Measurements from ENCODE around the gene BUD31. TPM values are rescaled to one million over a fixed set of nuclear protein-coding genes. Genes with fewer than 3 reads are reported as not detected.

BUD31 gene
- total and polyA plus RNA-seq, 2 of the 4 experiments (the other 2 are of a cell fraction) = 72.6 to 97.2 TPM

DNA sequence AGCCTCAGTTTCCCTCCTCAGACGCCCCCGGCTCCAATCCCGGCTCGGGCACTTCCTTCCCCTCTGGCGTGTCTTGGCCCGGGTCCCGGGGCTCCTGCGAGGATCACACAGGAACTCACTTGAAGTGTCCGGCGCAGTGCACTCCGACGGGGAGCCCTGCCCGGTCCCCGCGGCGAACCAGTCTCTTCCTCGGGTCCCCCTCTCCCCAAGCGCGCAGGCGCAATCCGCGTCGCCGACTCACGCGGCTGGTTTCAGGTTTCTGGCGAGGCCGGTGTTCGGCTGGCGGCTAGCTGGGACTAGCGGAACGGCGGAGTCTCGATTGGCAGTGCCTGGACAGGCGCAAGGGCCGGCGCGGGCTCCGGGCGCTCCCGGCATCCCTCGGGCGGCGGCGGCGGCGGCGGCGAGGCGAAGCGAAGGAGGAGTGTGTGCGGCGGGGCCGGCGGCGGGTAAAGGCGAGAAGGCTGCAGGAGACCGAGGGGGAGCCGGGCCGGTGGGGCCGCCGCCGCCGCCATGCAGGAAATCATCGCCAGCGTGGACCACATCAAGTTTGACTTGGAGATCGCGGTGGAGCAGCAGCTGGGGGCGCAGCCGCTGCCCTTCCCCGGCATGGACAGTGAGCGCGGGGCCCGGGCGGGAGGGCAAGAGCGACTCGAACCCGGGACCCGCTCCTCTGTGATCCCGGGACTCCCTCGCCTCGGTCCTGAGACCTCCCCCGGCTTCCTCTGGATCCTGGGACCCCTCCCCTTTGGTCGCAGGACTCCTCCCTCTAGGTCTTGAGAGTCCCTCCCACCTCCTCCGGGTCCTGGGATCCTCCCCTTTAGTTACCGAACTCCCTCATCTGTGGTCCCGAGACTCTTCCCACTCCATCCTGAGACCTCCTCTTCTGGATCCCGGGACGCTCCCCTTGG is 30.1 kb downstream of the BUD31 start, which contains the start of the genes CPSF4 and PTCD1:
Gene CPSF4, plus strand, starts transcription at position 371 of the 908 bp plus-strand sequence. Its CDS starts 140 bp downstream, at position 511.
Gene PTCD1, minus strand, starts transcription at position 226 of the 908 bp plus-strand sequence. CDS start 3,556 bp downstream, outside the sequence.
- H3K56ac ChIP-seq (ENCODE audit: extremely low read depth, insufficient read depth, low read length) = peak within 1 kb of the TSS; percentile 74
- no peak within 1 kb of the TSS; the same call in 1 of the 2 replicates for H3K18ac ChIP-seq (ENCODE audit: low read depth, low read length)
- H4K20me1 ChIP-seq (ENCODE audit: insufficient read depth, low read length) = peaks cover 16% of the 10 kb centered on the region
- no TSS peak for BruUV-seq (replicated peaks)
- peak within 1 kb of the TSS; percentile 80 for H3K27ac ChIP-seq (ENCODE audit: insufficient read depth, low read length)
- peaks cover 23 to 52% of the 10 kb centered on the region in 2 experiments for H3K79me1 ChIP-seq (ENCODE audit: low read depth in 1 of 2, low read length in 2 of 2)
- ChIA-PET POLR2A (ENCODE audit: unreplicated experiment) (interaction anchor here (0.8 to 1.0 kb wide), 2 partner anchors 30 to 1194 kb away, joined by 4 to 6 read pairs; partner anchors contain the start of genes BUD31 and PDAP1), CTCF (no interaction called here)
- H3K9me1 ChIP-seq (ENCODE audit: insufficient read depth, low read length) = 0 out of 2 replicates have a peak, but pooled peaks cover 10% of the 10 kb centered on the region
- peak within 1 kb of the TSS; percentile 89 for H3K4me2 ChIP-seq (ENCODE audit: low read depth, low read length)
- peak within 1 kb of the TSS; percentile 89 for H2AK9ac ChIP-seq (replicated peaks; ENCODE audit: low read depth, low read length, poor library complexity)
- intact Hi-C loops (cut with micrococcal nuclease) (no loop called here), in situ Hi-C loops (cut with MboI; ENCODE audit: low sequenced_read_pairs) (no loop called here), dilution Hi-C loops (cut with HindIII; ENCODE audit: low sequenced_read_pairs, unreplicated experiment) (no loop called here)
- peak within 1 kb of the TSS; percentile 97 for H2AFZ ChIP-seq (replicated peaks; ENCODE audit: low read length, poor library complexity)
- DNase-seq (peak; percentile 94), ATAC-seq (ENCODE audit: low read depth) (peak; percentile 94)
- peak within 1 kb of the TSS; percentile 85 for H3K4me3 ChIP-seq (ENCODE audit: insufficient read depth, low read depth, low read length)
- peak within 1 kb of the TSS; percentile 28; the same call in 1 of the 2 replicates for H4K5ac ChIP-seq (ENCODE audit: low read depth, low read length)
- peak; percentile 67; the same call in 1 of the 2 replicates for TF ChIP-seq MXI1 (IDR thresholded peaks at IDR 0.05; ENCODE audit: borderline replicate concordance, low read depth, low read length)
- TF ChIP-seq RAD21 (IDR thresholded peaks at IDR 0.05; ENCODE audit: low read length) = no peak
- peak; percentile 90 for TF ChIP-seq BHLHE40 (IDR thresholded peaks at IDR 0.05; ENCODE audit: low read depth, low read length)
- TF ChIP-seq, protein P1, sequence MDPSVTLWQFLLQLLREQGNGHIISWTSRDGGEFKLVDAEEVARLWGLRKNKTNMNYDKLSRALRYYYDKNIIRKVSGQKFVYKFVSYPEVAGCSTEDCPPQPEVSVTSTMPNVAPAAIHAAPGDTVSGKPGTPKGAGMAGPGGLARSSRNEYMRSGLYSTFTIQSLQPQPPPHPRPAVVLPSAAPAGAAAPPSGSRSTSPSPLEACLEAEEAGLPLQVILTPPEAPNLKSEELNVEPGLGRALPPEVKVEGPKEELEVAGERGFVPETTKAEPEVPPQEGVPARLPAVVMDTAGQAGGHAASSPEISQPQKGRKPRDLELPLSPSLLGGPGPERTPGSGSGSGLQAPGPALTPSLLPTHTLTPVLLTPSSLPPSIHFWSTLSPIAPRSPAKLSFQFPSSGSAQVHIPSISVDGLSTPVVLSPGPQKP (IDR thresholded peaks at IDR 0.05; ENCODE audit: borderline replicate concordance, low read depth, low read length) = no peak
- TF ChIP-seq POLR2A (IDR thresholded peaks at IDR 0.05; ENCODE audit: low read depth, low read length) = peak; percentile 41; the same call in 1 of the 2 replicates
- peak within 1 kb of the TSS; percentile 86 for H3K14ac ChIP-seq (replicated peaks; ENCODE audit: low read depth, low read length)
- H4K8ac ChIP-seq (ENCODE audit: low read depth in 2 of 2, low read length in 2 of 2) = peak within 1 kb of the TSS; percentile 40 to 82; a peak in 3 of 4 replicates
- H3K9me3 ChIP-seq (ENCODE audit: control insufficient read depth, insufficient read depth, low read length) = no peaks in the 10 kb centered on the region
- H3K4me1 ChIP-seq (ENCODE audit: control insufficient read depth, insufficient read depth, low read length) = peaks cover 6% of the 10 kb centered on the region
- no peaks in the 10 kb centered on the region for H3K27me3 ChIP-seq (ENCODE audit: control insufficient read depth, insufficient read depth, low read length)
- 0% methylated on average over 27 of the region's 89 CpGs; no CpG with 5 or more reads in 1 of the 2 experiments for WGBS, 2 experiments (ENCODE audit: extremely low coverage in 2 of 2, insufficient read length in 1 of 2)
- peak within 1 kb of the TSS; percentile 52; the same call in 1 of the 3 replicates for H2BK15ac ChIP-seq (ENCODE audit: low read depth, low read length)
- H2AK5ac ChIP-seq (ENCODE audit: low read depth, low read length) = peak within 1 kb of the TSS; percentile 64; the same call in 1 of the 2 replicates
- H4K91ac ChIP-seq (ENCODE audit: insufficient read depth, low read depth, low read length) = peak within 1 kb of the TSS; percentile 31; the same call in 1 of the 2 replicates
- peak within 1 kb of the TSS; percentile 61 for H3K4ac ChIP-seq (ENCODE audit: low read depth, low read length)
- peak within 1 kb of the TSS; percentile 78; the same call in 1 of the 2 replicates for H3K23ac ChIP-seq (ENCODE audit: low read depth, low read length)
- no peak within 1 kb of the TSS for H2BK20ac ChIP-seq (ENCODE audit: low read depth, low read length)
- H3K9ac ChIP-seq (ENCODE audit: low read depth, low read length) = peak within 1 kb of the TSS; percentile 82
- H2BK120ac ChIP-seq (ENCODE audit: low read depth, low read length) = no peak within 1 kb of the TSS
- H3K36me3 ChIP-seq (ENCODE audit: control insufficient read depth, insufficient read depth, low read length) = peaks cover 12% of the 10 kb centered on the region
- H2BK5ac ChIP-seq (ENCODE audit: low read depth, low read length, poor library complexity, severe bottlenecking) = peak within 1 kb of the TSS; percentile 30

All from IMR-90 (cell line).